ENCODE data around the gene CHMP1A. TPM values are rescaled to one million over a fixed set of nuclear protein-coding genes. Genes with fewer than 3 reads are reported as not detected.
"Not testable (repeated sequence)": the region's sequence is repeated elsewhere in the genome, so short reads cannot be mapped to it uniquely, and the experiment has no call there.

Gene CHMP1A
- total RNA-seq, 1 donor, result 33.5 TPM

GRCh38 chr16:89655062-89655643, 2.4 kb downstream of the CHMP1A start:
- Histone ChIP-seq H3K27me3 (ENCODE audit: insufficient read depth, low read length) (no peaks in the 10 kb centered on the region), H3K4me1 (ENCODE audit: insufficient read depth, low read length) (peaks cover 27% of the 10 kb centered on the region), H3K4me3 (ENCODE audit: low read length) (no peak overlapping the region), H3K9me3 (ENCODE audit: low read depth, low read length) (no peaks in the 10 kb centered on the region)

- Histone ChIP-seq H3K27me3 (ENCODE audit: insufficient read depth, low read length) (no peaks in the 10 kb centered on the region), H3K9me3 (ENCODE audit: low read depth, low read length) (no peaks in the 10 kb centered on the region), H3K4me3 (ENCODE audit: low read length) (no peak overlapping the region), H3K4me1 (ENCODE audit: insufficient read depth, low read length) (peaks cover 26% of the 10 kb centered on the region)
Observed at GRCh38 chr16:89653656-89654295, 3.7 kb downstream of the CHMP1A start.

GRCh38 chr16:89651584-89651983, 5.9 kb downstream of the CHMP1A start:
- H3K4me3 ChIP-seq (ENCODE audit: low read length), result no peak overlapping the region
- no peaks in the 10 kb centered on the region for H3K27me3 ChIP-seq (ENCODE audit: insufficient read depth, low read length)
- H3K4me1 ChIP-seq (ENCODE audit: insufficient read depth, low read length), result peaks cover 14% of the 10 kb centered on the region
- H3K9me3 ChIP-seq (ENCODE audit: low read depth, low read length), result no peaks in the 10 kb centered on the region

- H3K27me3 ChIP-seq (ENCODE audit: insufficient read depth, low read length), result no peaks in the 10 kb centered on the region
- H3K4me3 ChIP-seq (ENCODE audit: low read length), result no peak overlapping the region
- H3K9me3 ChIP-seq (ENCODE audit: low read depth, low read length), result no peaks in the 10 kb centered on the region
- no peaks in the 10 kb centered on the region for H3K4me1 ChIP-seq (ENCODE audit: insufficient read depth, low read length)
Observed at GRCh38 chr16:89646906-89647305, 10.6 kb downstream of the CHMP1A start.

- H3K9me3 ChIP-seq (ENCODE audit: low read depth, low read length), result no peaks in the 10 kb centered on the region
- no peak overlapping the region for H3K4me3 ChIP-seq (ENCODE audit: low read length)
- H3K27me3 ChIP-seq (ENCODE audit: insufficient read depth, low read length), result no peaks in the 10 kb centered on the region
- H3K4me1 ChIP-seq (ENCODE audit: insufficient read depth, low read length), result no peaks in the 10 kb centered on the region
Observed at GRCh38 chr16:89646270-89646669, 11.2 kb downstream of the CHMP1A start.

DNA sequence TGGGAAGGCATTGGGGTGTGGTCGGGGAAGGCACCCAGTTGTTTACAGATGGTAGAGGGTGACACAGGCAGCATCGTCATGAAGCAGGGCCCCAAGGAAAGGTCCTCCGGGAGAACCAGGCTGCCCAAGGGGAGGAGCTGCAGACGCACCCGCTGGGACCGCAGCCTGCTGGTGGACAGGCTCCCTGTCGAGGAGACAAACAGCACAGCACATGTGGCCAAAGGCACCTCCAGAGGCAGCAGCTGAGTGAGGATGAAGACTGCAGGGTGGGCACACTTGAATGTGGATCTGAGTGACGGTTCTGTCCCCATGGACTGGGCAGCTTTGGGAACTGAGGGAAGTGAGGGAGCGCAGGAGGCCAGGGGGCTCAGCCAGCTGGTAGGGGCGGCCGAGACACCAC, 12.4 kb downstream of the CHMP1A start:
- H3K9me3 ChIP-seq (ENCODE audit: low read depth, low read length), result no peaks in the 10 kb centered on the region
- H3K4me3 ChIP-seq (ENCODE audit: low read length), result no peak overlapping the region
- no peaks in the 10 kb centered on the region for H3K27me3 ChIP-seq (ENCODE audit: insufficient read depth, low read length)
- no peaks in the 10 kb centered on the region for H3K4me1 ChIP-seq (ENCODE audit: insufficient read depth, low read length)

DNA sequence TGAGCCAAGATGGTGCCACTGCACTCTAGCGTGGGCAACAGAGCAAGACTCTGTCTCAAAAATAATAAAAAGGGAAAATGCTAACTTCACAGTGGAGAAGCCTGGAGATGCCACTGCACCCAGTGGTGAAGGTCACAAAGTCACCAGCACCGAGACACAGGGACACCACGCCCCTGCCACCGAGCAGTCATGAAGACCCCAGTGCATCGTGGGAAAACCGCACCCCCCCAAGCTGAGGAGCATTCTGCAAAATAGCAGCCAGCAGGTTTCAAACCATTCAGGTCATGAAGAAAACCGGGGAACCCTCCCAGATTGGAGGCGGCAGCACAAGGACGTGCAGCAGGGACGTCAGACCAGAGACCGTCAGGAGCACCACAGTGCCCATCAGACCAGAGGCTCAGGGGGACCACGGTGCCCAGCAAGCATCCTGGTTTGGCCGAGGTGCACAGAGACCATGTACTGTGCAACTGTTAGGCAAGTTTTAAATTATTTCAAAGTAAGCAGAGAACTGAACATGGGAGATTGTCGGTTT, 13.7 kb downstream of the CHMP1A start:
- no peak overlapping the region for H3K4me3 ChIP-seq (ENCODE audit: low read length)
- H3K9me3 ChIP-seq (ENCODE audit: low read depth, low read length), result no peaks in the 10 kb centered on the region
- H3K4me1 ChIP-seq (ENCODE audit: insufficient read depth, low read length), result no peaks in the 10 kb centered on the region
- H3K27me3 ChIP-seq (ENCODE audit: insufficient read depth, low read length), result no peaks in the 10 kb centered on the region

DNA sequence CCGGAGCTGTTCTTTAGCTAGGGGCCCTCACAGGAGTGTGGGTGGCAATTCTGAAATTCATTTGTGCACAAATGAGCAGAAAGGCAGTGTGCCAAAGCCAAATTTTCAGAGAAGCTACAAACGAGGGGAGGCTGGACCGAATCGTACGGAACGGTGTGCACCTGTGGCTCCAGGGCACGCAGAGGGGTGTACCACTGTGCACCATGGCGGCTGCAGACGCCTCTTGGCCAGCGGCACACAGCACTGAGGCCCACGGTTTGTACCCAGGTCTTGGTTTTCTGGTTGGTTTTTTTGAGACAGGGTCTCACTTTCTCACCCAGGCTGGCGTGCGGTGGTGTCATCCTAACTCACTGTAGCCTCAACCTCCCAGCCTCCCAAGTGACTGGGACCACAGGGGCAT, 14.9 kb downstream of the CHMP1A start:
- Histone ChIP-seq H3K4me1 (ENCODE audit: insufficient read depth, low read length) (no peaks in the 10 kb centered on the region), H3K4me3 (ENCODE audit: low read length) (no peak overlapping the region), H3K27me3 (ENCODE audit: insufficient read depth, low read length) (no peaks in the 10 kb centered on the region), H3K9me3 (ENCODE audit: low read depth, low read length) (no peaks in the 10 kb centered on the region)

GRCh38 chr16:89641458-89642119, 15.9 kb downstream of the CHMP1A start:
- Histone ChIP-seq H3K9me3 (ENCODE audit: low read depth, low read length) (no peaks in the 10 kb centered on the region), H3K4me3 (ENCODE audit: low read length) (no peak overlapping the region), H3K4me1 (ENCODE audit: insufficient read depth, low read length) (no peaks in the 10 kb centered on the region), H3K27me3 (ENCODE audit: insufficient read depth, low read length) (no peaks in the 10 kb centered on the region)

- Histone ChIP-seq H3K4me3 (ENCODE audit: low read length) (no peak overlapping the region), H3K27me3 (ENCODE audit: insufficient read depth, low read length) (no peaks in the 10 kb centered on the region), H3K9me3 (ENCODE audit: low read depth, low read length) (peaks cover 3% of the 10 kb centered on the region), H3K4me1 (ENCODE audit: insufficient read depth, low read length) (no peaks in the 10 kb centered on the region)
Observed at GRCh38 chr16:89639385-89639784, 18.1 kb downstream of the CHMP1A start.

GRCh38 chr16:89638455-89638854, 19.1 kb downstream of the CHMP1A start:
- no peaks in the 10 kb centered on the region for H3K27me3 ChIP-seq (ENCODE audit: insufficient read depth, low read length)
- H3K4me3 ChIP-seq (ENCODE audit: low read length), result no peak overlapping the region
- peaks cover 4% of the 10 kb centered on the region for H3K9me3 ChIP-seq (ENCODE audit: low read depth, low read length)
- H3K4me1 ChIP-seq (ENCODE audit: insufficient read depth, low read length), result no peaks in the 10 kb centered on the region

GRCh38 chr16:89637379-89637778, 20.1 kb downstream of the CHMP1A start:
- Histone ChIP-seq H3K4me3 (ENCODE audit: low read length) (no peak overlapping the region), H3K4me1 (ENCODE audit: insufficient read depth, low read length) (no peaks in the 10 kb centered on the region), H3K9me3 (ENCODE audit: low read depth, low read length) (peaks cover 4% of the 10 kb centered on the region)

GRCh38 chr16:89636663-89637062, 20.8 kb downstream of the CHMP1A start:
- no peaks in the 10 kb centered on the region for H3K27me3 ChIP-seq (ENCODE audit: insufficient read depth, low read length)
- peaks cover 4% of the 10 kb centered on the region for H3K9me3 ChIP-seq (ENCODE audit: low read depth, low read length)
- no peak overlapping the region for H3K4me3 ChIP-seq (ENCODE audit: low read length)
- no peaks in the 10 kb centered on the region for H3K4me1 ChIP-seq (ENCODE audit: insufficient read depth, low read length)

More at GRCh38 chr16:89637379-89637778, 20.1 kb downstream of the CHMP1A start:
- H3K27me3 ChIP-seq (ENCODE audit: insufficient read depth, low read length), result no peaks in the 10 kb centered on the region

GRCh38 chr16:89634463-89635385, 22.8 kb downstream of the CHMP1A start:
- not testable (repeated sequence) for H3K4me1 ChIP-seq (ENCODE audit: insufficient read depth, low read length); H3K4me3 ChIP-seq (ENCODE audit: low read length); H3K27me3 ChIP-seq (ENCODE audit: insufficient read depth, low read length); H3K9me3 ChIP-seq (ENCODE audit: low read depth, low read length)
